Lower lobe of right lung (tissue), 2 donors: Measurements from ENCODE around the gene FGGY. TPM values are rescaled to one million over a fixed set of nuclear protein-coding genes. Genes with fewer than 3 reads are reported as not detected.

Experiments used
- ATAC-seq, 2 donors: fragments of 200-7000 bp; cut with Tn5 transposase; one replicate each; pipeline ENCODE4 v1.9.1; 2020 to 2022; ENCODE audit warnings: mild to moderate bottlenecking in 2 of 2, moderate library complexity in 2 of 2
- DNase-seq: peaks from one replicate; pipeline ENCODE4 v3.0.0-alpha.2; 2020
- H3K27ac ChIP-seq: fragments of 200-600 bp; one replicate; pipeline ENCODE4 v1.8.0; 2022
- H3K27me3 ChIP-seq: fragments of 200-600 bp; one replicate; pipeline ENCODE4 v1.8.0; 2022; ENCODE audit warnings: low read depth
- H3K36me3 ChIP-seq: fragments of 200-600 bp; one replicate; pipeline ENCODE4 v1.8.0; 2022; ENCODE audit warnings: mild to moderate bottlenecking
- H3K4me1 ChIP-seq: fragments of 200-600 bp; one replicate; pipeline ENCODE4 v1.8.0; 2022
- H3K4me3 ChIP-seq: fragments of 200-600 bp; one replicate; pipeline ENCODE4 v1.8.0; 2022; ENCODE audit warnings: mild to moderate bottlenecking
- H3K9me3 ChIP-seq: fragments of 200-600 bp; one replicate; pipeline ENCODE4 v1.8.0; 2022
- CTCF ChIP-seq: fragments of 200-600 bp; IDR thresholded peaks from one replicate; pipeline ENCODE4 v1.8.0; 2022; ENCODE audit warnings: antibody characterized with exemption, mild to moderate bottlenecking
- intact Hi-C: fragments of 100-400 bp; cut with DNase I; formaldehyde crosslinking; loops from one replicate; pipeline ENCODE4 v1.11.0; 2022
- total RNA-seq: library from RNA; stranded (reverse); fragmentation: NEBNext Ultra II Directional; extraction: Animal tissue kit (Norgen Biotek cat#: 25700); gene quantifications from one replicate; pipeline ENCODE4 v1.2.1, GENCODE V29; 2021
- donor health status: DM: no; HTN: yes; CAD: no; lungs with severe emphysema.

Gene FGGY
- total RNA-seq, 1 donor from 2014 or later, result 31.4 TPM

GRCh38 chr1:59696421-59697115 is 399.7 kb downstream of the FGGY start:
- no peaks in the 10 kb centered on the region for H3K27me3 ChIP-seq
- no peak for DNase-seq
- intact Hi-C loops, result no loop called here
- peaks cover 41% of the 10 kb centered on the region for H3K4me1 ChIP-seq
- no peaks in the 10 kb centered on the region for H3K9me3 ChIP-seq
- H3K4me3 ChIP-seq, result no peak overlapping the region
- no peaks in the 10 kb centered on the region for H3K36me3 ChIP-seq
- TF ChIP-seq CTCF, result no peak
- ATAC-seq, result peak; percentile 48 to 54
- no peak overlapping the region for H3K27ac ChIP-seq

GRCh38 chr1:59697150-59697800 is 400.4 kb downstream of the FGGY start:
- TF ChIP-seq CTCF, result no peak
- peak overlapping the region; percentile 37 for H3K27ac ChIP-seq
- no peaks in the 10 kb centered on the region for H3K27me3 ChIP-seq
- ATAC-seq (peak in 1 of 2 donors; percentile 24), DNase-seq (no peak)
- no peaks in the 10 kb centered on the region for H3K9me3 ChIP-seq
- peak overlapping the region; percentile 22 for H3K4me3 ChIP-seq
- no peaks in the 10 kb centered on the region for H3K36me3 ChIP-seq
- intact Hi-C loops, result no loop called here
- peaks cover 39% of the 10 kb centered on the region for H3K4me1 ChIP-seq

GRCh38 chr1:59698386-59698785 is 401.5 kb downstream of the FGGY start:
- no peak for TF ChIP-seq CTCF
- ATAC-seq (no peak), DNase-seq (no peak)
- Histone ChIP-seq H3K27ac (no peak overlapping the region), H3K4me1 (peaks cover 39% of the 10 kb centered on the region), H3K9me3 (no peaks in the 10 kb centered on the region), H3K4me3 (no peak overlapping the region), H3K27me3 (no peaks in the 10 kb centered on the region), H3K36me3 (no peaks in the 10 kb centered on the region)
- intact Hi-C loops, result no loop called here

GRCh38 chr1:59699227-59699847 is 402.4 kb downstream of the FGGY start:
- Histone ChIP-seq H3K4me3 (no peak overlapping the region), H3K9me3 (no peaks in the 10 kb centered on the region), H3K27me3 (no peaks in the 10 kb centered on the region), H3K27ac (no peak overlapping the region), H3K4me1 (peaks cover 39% of the 10 kb centered on the region), H3K36me3 (no peaks in the 10 kb centered on the region)
- ATAC-seq (peak; percentile 57 to 69), DNase-seq (no peak)
- intact Hi-C loops, result no loop called here
- peak; percentile 95 for TF ChIP-seq CTCF

DNA sequence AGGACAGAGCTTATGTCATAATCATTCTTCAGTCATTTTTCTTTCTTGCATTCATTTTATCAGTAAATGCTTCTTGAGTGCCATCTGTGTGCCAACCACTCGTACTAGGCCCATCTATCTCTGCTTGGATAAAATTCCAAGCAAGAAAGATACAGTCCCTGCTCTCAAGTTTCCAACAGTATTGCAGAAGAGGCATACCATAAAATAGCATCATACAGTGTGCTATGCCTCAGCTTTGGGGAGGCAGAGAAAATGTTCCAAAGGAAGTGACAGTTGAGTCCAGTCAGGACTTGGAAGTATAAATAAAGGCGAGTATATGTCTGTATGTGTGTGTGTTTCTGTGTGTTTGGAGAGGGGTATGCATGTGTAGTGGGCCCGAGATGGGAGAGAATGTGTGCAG is 404.5 kb downstream of the FGGY start:
- intact Hi-C loops, result no loop called here
- ATAC-seq (no peak), DNase-seq (no peak)
- no peak for TF ChIP-seq CTCF
- no peak overlapping the region for H3K27ac ChIP-seq
- H3K4me1 ChIP-seq, result peaks cover 54% of the 10 kb centered on the region
- H3K4me3 ChIP-seq, result no peak overlapping the region
- no peaks in the 10 kb centered on the region for H3K27me3 ChIP-seq
- H3K9me3 ChIP-seq, result no peaks in the 10 kb centered on the region
- no peaks in the 10 kb centered on the region for H3K36me3 ChIP-seq
